Amygdala (tissue), 56 donors: Measurements from ENCODE around the gene SLC6A16.
"Not testable (repeated sequence)": the region's sequence is repeated elsewhere in the genome, so short reads cannot be mapped to it uniquely, and the experiment has no call there.

Source experiments
- DNase-seq, 56 donors: peaks; one replicate each; lab custom pipeline; 2025; lab: John Stamatoyannopoulos, UW

The SLC6A16 gene

DNA sequence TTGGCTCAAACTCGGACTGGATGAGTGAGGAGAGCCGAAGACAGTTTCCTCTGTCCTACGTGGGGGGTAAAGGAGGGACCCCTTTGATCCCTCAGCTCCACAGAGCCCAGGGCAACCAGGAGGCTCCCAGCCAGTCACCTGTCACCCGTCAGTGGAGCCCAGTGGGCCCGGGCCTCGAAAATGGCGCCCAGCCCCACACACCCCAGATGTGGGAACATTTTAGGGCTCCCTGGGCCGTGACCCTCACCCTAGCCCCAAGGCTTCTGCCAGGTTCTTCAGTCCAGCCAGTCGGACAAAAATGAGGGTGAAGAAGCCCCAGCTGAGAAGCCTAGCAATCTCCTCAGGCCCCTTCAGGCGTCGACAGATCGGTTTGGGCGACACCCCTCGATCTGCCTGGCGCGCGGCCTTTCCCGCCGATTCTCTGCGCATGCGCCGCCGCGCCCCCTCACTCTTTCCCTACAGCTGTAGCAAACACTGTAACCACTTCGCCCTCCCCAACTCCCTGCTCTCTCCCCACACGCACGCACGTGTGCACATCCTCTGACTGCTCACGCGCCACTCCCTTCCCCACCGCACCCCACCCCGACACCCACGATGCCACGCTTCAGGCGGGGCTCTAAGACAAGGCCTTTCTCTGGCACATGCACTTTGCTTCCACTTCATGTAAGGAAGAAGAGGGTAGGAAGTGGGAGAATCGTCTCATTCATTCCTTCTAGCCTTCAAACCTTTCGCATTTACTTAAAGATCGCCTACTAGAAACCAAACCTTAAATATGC lies at the start of gene SLC6A16:
SLC6A16 (minus strand) TSS at position 391 of the 776 bp plus-strand sequence. CDS start 13,844 bp downstream, outside the sequence.
- DNase-seq = no peak

DNA sequence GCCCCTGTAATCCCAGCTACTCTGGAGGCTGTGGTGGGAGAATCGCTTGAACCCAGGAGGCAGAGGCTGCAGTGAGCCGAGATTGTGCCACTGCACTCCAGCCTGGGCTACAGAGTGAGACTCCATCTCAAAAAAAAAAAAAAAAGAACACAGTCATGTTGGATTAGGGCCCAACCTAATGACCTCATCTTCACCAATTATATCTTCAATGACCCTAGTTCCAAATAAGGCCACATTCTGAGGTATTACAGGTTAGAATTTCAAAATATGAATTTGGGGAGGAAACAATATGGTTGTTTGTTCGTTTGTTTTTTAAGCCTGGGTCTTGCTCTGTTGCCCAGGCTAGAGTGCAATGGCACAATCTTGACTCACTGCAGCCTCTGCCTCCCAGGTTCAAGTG lies 48.2 kb upstream of the SLC6A16 start:
- not testable (repeated sequence) for DNase-seq

DNA sequence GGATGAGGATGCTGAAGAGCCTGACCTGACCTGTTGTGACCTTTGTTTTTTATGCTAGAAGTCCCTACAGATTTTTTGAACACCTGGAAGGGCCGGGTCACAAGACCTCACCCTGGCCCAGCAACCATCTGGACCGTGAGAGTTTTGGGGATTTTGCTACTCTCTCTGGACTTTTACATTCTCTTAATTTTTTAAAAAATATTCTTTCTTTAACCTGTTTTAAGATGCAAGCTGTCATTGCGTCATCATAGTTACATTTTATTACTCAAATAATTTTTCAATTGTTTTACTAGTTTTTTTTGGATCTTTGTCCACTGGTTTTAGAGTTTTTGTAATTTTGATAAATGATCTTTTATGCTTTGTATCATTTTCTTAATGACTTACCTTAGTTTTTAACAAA lies 46.2 kb upstream of the SLC6A16 start:
- no peak for DNase-seq

DNA sequence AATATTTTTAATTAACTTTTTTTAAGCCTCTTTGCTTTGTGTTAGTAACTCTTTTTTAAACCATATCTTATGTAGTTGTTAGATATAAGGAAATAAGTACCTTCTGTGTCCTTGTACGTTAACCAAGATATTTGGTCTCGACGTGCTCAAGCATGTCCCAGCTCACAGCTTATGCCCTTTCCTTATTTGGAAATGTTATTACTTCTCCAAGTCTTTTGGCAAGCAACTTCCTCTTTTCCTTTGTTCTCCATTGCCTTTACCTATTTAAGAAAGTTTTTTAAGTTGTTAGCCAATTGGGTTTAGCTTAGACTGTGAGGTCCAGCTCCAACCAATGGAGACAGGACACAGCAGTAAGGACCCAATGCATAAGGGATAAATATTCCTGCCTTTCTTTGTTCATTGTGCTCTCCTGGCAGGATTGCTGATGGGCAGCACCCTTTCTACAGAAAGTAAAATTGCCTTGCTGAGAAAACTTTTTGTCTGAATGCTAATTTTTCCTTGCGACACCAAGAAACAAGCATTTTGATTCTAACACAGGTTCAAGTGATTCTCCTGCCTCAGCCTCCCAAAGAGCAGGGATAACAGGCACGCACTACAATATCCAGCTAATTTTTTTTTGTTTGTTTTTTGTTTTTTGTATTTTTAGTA lies 43.8 kb upstream of the SLC6A16 start:
- DNase-seq = no peak

DNA sequence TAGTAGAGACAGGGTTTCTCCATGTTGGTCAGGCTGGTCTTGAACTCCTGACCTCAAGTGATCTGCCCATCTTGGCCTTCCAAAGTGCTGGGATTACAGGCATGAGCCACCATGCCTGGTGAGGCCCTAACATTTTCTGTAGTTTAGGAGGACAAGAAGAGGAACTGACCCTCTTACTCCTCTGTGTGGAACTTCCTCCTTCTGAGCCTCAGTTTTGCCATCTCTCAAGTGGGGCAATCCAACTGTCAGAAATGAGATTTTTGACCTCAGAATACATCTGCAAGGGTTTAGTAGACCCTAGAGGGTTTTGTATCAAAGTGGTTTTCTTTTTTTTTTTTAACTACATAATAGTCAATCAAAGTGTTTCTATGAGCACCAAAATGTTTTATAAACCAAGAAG lies 41.1 kb upstream of the SLC6A16 start:
- no peak for DNase-seq

DNA sequence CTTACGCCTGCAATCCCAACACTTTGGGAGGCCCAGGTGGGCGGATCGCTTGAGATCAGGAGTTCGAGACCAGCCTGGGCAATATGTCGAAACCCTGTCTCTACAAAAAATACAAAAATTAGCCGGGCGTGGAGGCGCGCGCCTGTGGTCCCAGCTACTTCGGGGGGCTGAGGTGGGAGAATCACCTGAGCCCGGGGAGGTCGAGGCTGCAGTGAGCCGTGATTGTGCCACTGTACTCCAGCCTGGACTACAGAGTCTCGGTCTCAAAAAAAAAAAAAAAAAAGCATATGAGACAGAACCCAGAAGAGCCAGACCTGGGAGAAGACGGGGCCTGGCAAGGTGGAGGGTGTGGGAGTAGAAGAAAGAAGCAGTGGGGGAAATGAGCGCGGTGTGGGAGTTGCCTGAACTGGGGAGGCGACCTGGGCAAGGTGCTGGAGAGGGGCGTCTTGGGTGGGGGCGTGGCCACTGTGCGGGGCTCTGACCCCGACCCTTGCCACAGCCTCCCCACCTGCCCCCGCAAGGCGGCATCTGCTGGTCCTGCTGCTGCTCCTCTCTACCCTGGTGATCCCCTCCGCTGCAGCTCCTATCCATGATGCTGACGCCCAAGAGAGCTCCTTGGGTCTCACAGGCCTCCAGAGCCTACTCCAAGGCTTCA lies 39.2 kb upstream of the SLC6A16 start:
- no peak for DNase-seq

DNA sequence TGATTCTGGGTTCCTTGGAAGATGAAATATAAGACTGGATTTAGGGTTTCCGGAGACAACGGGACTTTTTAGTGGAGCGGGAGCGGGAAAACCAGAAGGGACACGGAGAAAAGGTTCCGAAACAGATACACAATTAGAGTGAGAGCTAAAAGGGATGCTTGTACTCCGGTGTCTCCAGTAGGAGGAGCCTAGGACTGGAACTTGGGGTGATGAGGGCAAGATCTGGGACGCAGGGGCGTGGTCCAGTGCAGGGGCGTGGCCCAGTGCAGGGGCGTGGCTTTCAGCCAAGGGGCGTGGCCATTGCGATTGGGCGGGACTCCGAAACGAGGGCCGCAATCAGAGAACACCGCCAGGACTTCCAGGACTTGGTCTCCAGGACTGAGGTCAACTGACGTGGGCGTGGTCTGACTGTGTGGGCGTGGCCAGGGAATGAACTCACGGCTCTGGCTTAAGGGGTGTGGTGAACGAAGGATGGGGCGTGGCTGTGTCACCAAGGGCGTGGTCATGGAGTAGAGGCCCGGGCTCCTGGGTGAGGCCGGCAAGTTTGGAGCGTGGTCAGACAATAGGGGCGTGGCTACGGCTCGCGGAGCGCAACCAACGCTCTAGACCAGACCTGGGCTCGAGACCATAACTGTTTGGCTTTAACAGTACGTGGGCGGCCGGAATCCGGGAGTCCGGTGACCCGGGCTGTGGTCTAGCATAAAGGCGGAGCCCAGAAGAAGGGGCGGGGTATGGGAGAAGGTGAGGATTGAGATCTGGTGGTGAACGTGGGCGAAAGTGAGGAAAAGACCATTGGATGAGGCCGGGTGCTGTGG lies 38.5 kb upstream of the SLC6A16 start, which contains the start of gene DKKL1:
DKKL1 (plus strand) TSS at position 610 of the 815 bp plus-strand sequence; CDS start at position 732, 122 bp downstream.
- peak in 23 of 56 donors; percentile 6 to 91 (median 22) for DNase-seq

DNA sequence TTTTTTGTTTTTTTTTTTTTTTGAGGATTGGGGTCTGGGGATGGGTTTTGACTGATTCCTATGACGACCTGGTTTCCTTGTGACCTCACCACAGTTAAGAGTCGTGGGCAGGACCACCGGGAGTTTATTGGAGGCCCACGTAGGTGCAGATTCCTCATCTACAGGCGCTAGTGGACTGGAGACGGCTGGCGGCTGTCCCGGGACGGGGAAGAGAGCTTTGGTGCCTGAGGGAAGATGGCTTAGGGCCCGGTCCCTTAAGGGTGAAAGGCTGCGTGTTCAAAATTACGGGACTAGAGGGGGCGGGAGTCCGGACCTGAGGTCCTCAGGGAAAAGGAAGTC lies 37.9 kb upstream of the SLC6A16 start:
- no peak for DNase-seq

DNA sequence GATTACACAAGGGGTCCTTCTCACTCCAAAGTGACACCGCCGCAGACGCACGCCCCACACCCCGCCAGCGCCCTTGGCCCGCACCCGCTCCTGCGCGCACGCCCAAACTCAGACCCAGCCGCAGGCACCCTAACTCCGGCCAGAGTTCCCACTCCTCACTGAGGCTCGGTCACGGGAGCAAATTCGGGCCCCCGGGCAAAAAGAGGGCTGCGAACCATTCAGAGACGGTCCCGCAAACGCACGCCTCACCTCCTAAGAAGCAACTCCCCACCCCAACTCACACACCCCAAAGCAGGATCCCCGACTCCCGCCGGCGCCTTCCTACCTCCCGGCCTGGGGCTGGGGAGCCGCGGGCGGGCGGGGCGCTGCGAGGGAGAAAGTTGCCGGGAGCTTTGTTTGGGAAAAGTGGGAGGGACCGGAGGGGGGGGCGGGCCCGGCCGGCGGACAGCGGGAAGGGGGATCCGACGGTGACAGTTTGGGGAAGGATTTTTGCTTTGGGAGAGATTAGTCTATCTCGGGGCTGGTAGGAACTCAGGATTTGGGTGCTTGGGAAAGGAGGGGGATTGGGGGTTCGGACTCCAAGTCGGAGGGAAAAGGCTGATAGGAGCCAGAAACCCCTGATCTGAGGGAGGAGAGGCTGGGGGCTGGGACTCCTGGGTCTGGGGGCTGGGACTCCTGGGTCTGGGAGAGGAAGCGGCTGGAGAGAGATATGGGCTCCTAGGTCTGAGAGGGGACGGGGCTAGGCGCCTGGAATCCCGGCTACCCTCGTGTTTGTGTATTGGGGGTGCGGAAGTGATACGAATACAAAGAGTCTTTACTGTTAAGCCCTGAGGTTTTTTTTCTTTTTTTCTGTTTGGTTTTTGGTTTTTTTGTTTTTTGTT lies 37.3 kb upstream of the SLC6A16 start, which contains the start of gene TEAD2:
TEAD2 (minus strand) TSS at position 369 of the 881 bp plus-strand sequence. CDS start 2,341 bp downstream, outside the sequence.
- peak in 1 of 56 donors; percentile 22 for DNase-seq

DNA sequence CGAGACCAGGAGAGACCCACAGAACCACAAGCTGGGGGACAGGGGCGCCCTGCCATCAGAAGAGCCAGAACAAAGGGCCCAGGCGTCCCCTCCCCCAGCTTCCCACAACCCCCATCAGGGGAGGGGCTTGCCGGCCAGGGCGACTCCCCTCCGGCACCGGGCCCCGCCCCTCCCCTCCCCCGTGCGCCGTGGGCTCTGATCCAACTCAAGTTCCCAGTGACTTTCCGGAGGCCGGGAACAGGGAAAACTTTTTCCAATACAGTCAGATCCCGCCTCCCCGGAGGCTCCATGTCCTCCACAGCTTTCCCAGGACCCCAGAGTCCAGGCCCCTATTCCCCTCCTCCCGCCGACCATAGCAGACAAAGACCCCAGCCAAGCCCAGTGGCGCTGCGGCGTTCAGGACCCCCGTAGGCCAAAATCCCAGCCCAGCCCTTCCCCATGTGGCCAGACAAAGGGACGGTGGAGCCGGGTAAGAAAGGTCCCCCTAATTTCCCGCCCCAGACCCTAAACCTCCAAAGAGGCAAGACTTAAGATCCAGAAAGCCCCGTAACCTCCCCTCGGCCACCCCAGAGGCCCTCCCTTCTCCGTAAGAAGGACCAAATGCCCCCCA lies 36.6 kb upstream of the SLC6A16 start:
- peak in 8 of 56 donors; percentile 3 to 32 (median 7) for DNase-seq

DNA sequence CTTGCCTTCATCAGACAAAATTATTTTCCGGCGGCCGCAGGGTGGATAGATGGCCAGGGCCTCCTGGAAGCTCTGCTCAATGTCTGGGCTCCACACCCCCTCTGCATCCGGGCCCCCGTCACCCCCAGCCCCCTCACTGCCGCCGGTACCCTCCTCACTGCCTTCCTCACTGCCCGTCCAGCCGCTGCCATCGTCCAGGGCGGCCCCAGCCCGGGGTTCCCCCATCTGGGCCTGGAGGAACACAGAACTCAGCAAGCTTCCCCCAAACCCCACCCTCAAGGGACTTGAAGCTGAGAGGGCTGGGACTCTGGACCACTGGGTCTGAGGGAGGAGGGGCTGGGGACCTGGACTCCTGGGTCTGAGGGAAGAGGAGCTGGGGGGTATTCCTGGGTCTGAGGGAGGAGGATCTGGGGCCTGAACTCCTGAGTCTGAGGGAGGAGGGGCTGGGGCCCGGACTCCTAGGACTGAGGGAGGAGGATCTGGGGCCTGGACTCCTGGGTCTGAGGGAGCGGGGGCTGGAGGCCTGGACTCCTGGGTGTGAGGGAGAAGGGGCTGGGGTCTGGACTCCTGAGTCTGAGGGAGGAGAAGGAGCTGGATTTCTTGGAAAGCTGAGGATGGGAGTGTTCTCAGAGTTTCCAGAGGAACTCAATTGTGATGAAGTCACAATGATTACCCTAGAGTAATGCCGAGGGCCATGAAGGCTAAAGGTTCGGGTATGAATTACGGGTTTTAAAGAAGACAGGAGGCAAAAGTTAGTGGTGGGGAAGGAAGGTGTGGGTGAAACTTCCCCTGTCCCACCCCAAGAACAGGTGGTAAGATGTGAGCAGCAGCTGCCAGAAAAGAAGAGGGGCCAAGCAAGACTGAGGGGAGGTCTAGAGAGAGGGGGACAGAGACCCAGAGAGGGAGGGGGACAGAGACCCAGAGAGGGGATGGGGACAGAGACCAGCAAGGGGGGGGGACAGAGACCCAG lies 35.1 kb upstream of the SLC6A16 start:
- no peak for DNase-seq

DNA sequence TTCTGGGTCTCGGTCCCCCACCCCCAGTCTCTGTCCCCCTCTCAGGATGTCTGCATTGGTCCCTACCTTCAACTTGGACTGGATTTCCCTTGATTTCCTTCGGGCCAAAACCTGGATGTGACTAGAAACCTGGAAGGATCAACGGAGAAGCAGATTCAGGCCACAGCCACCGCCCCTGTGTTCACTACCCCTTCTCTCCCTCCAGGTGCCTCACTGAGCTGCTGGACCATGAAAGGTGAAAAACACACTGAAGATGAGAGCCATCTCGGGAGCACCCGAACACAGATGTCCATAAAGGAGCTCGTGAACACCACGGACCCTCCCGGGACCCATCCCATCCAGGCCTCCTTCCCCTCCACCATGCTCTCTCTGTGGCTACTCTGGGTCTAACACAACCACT lies 32.2 kb upstream of the SLC6A16 start:
- DNase-seq = no peak

DNA sequence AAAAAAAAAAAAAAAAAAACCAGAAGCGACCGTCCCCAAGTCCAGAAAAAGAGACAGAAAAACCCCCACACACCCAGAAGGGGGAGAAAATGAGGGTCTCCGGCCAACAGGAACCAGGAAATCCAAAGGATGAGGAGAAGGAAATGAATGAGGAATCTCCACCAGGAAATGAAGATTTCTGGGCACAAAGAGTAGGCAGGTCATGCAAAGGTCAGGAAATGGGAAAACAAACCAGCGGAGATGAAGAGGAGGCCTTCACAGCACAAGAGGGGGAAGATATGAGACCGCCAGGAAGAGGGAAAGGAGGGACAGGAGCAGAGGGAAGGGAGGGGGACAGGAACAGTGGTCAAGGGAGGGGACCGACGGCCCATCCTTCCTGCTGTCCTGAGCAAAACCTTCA lies 31.4 kb upstream of the SLC6A16 start:
- no peak for DNase-seq

DNA sequence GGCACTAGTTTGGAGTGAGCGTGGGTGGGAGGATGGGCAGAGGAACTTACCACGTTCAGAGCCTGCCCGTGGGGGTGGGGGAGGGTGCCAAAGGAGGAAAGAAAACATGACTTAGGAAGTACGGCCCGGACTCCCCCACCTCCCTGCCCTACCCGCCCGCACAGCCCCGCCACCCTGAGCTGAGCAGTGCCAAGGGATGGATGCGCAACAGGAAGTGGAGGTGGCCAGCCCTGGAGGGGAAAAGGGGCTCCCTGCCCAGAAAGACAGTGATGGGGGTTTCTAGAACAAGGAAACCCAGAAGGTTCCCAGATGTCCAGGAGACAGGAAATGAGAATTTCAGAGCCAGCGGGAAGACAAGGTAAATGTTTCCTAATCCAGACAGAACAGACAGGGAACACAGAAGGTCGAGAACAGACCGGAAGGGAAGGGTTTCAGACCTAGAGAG lies 30.9 kb upstream of the SLC6A16 start:
- no peak for DNase-seq

DNA sequence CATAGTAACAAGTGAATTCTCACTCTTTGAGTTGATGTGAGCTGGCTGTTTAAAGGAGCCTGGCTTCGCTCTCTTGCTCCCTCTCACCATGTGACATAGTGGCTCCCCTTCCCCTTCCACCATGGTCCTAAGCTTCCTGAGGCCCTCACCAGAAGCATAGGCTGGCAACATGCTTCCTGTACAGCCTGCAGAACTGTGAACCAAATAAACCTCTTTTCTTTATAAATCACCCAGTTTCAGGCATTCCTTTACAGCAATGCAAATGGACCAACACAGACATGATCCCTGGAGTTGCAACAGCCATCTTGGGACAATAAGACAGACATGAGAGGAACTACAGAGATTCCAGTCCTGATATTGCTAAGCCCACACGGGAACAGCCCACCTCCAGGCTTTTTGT lies 24.6 kb upstream of the SLC6A16 start:
- DNase-seq = no peak

DNA sequence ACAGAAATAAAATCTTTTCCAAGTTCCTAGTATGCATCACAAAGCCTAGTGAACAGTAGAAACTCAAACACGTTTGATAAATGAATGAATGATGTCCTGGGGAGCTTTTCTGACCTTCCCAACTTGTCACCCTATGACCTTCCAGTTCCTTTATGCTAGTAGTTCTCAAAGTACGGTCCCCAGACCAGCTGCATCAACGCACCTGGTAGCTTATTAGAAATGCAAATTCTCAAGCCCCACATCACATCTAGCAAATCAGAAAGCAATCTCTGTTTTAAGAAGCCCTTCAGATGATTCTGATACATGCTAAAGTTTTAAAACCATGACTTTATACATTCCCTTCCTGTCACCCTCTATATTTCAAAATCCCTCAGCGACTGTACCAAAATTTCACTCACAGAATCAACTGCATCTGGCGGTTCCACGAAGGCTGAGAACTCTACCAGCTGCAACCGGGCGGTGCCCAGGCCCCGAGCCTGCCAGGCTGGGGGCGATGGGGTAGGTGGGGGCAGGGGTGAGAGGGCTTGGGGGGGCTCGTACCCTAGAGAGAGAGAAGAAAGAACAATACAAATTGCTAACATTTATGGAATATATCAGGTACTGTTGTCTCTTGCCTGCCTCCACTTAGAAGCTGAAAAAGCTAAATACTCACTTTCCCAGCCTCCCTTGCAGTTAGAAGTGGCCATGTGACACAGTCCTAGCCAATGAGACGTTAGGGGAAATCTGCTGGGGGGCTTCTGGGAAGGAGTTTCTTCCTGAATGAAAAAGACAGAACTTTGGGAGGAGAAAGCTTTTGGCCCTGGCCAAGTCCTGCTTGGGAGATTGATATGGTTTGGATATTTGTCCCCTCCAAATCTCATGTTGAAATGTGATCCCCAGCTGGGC lies 23.6 kb upstream of the SLC6A16 start:
- no peak for DNase-seq

DNA sequence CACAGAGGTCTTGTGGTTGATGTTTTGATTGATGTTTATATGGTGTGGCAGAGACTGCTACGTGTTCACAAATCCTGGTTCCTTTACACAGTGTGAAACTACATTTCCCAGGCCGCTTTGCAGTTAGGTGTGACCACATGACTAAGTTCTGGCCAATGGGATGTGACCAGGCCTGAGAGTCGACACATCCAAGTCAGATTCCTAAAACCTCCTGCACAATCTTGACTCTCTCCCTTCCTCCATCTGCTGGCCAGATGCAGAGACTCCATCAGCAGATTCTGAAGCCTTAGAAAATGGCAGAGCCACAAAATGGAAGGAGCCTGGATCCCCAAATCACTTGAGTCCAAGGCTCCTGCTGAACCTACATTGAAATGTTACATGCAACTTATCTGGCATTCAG lies 22.8 kb upstream of the SLC6A16 start:
- peak in 11 of 56 donors; percentile 5 to 47 (median 13) for DNase-seq
